B cell (primary cell): ENCODE data around the gene TARBP2.

Experiments used
- EZH2 ChIP-seq: IDR thresholded peaks from 2 replicates; pipeline ENCODE4 v1.6.1; 2012; ENCODE audit warnings: borderline replicate concordance, low read depth, mild to moderate bottlenecking, moderate library complexity, low read length; ENCODE audit not compliant: insufficient read depth, poor library complexity, severe bottlenecking
- TF ChIP-seq, protein P1 (sequence below): fragments of 200-600 bp; IDR thresholded peaks from one replicate; pipeline ENCODE4 v1.8.0; 2022; ENCODE audit warnings: antibody characterized with exemption, mild to moderate bottlenecking

DNA sequence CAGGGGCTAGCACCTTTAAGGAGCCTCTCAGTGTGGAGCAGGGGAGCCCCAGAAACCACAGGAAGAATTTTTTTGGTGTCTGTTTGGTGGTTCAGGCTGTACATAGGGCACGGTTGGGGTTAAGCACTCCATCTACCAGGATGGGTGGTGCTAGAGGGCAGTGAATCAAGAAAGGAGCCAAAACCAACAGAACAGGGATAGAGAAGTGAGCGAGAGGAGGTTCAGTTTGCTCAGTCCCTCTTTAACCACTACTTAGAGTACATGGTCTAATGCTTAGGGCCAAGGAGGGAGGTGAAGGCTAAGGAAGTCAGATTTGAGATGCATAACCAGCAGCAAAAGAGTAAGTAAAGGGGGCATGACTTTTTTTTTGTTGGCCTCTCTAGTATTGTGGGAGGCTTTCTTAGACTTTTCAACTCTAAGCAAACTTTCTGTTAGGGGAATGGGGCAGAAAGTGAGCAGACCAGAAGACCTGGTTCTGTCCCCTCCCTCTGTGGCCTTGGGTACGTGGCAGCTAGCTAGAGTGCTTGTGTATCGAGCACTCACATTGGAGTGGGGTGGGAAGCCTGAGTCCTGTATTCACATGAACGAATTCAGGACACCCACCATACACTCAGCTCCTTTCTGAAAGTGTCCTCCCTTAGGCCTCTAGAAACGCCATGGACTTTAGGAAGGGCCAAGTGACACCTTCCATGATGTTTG lies 12.8 kb downstream of the TARBP2 start:
- TF ChIP-seq, protein P1, sequence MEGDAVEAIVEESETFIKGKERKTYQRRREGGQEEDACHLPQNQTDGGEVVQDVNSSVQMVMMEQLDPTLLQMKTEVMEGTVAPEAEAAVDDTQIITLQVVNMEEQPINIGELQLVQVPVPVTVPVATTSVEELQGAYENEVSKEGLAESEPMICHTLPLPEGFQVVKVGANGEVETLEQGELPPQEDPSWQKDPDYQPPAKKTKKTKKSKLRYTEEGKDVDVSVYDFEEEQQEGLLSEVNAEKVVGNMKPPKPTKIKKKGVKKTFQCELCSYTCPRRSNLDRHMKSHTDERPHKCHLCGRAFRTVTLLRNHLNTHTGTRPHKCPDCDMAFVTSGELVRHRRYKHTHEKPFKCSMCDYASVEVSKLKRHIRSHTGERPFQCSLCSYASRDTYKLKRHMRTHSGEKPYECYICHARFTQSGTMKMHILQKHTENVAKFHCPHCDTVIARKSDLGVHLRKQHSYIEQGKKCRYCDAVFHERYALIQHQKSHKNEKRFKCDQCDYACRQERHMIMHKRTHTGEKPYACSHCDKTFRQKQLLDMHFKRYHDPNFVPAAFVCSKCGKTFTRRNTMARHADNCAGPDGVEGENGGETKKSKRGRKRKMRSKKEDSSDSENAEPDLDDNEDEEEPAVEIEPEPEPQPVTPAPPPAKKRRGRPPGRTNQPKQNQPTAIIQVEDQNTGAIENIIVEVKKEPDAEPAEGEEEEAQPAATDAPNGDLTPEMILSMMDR = no peak
- TF ChIP-seq EZH2 = no peak
